ENCODE data around the gene TSSC4. TPM values are rescaled to one million over a fixed set of nuclear protein-coding genes. Genes with fewer than 3 reads are reported as not detected.

The TSSC4 gene
- total RNA-seq, 2 experiments from 2014 or later, result 36.2 to 38.9 TPM

GRCh38 chr11:2426826-2427521 lies 26.4 kb downstream of the TSSC4 start:
- TF ChIP-seq, protein P1, sequence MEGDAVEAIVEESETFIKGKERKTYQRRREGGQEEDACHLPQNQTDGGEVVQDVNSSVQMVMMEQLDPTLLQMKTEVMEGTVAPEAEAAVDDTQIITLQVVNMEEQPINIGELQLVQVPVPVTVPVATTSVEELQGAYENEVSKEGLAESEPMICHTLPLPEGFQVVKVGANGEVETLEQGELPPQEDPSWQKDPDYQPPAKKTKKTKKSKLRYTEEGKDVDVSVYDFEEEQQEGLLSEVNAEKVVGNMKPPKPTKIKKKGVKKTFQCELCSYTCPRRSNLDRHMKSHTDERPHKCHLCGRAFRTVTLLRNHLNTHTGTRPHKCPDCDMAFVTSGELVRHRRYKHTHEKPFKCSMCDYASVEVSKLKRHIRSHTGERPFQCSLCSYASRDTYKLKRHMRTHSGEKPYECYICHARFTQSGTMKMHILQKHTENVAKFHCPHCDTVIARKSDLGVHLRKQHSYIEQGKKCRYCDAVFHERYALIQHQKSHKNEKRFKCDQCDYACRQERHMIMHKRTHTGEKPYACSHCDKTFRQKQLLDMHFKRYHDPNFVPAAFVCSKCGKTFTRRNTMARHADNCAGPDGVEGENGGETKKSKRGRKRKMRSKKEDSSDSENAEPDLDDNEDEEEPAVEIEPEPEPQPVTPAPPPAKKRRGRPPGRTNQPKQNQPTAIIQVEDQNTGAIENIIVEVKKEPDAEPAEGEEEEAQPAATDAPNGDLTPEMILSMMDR (IDR thresholded peaks at IDR 0.05), result no peak
- ChIA-PET CTCF (interaction anchor here (0.8 to 10.3 kb wide), 6 partner anchors 107 to 465 kb away, joined by 3 to 381 read pairs (median 6); partner anchors contain the start of genes C11orf21 and TSPAN32), POLR2A (interaction anchor here (0.8 to 1.3 kb wide), 2 partner anchors 79 to 106 kb away, joined by 4 read pairs; no protein-coding TSS in a partner anchor)
- Mint-ChIP-seq H3K4me3 (no peak overlapping the region), H3K27ac (no peak overlapping the region), H3K36me3 (ENCODE audit: low read depth) (no peaks in the 10 kb centered on the region), H3K9me3 (no peaks in the 10 kb centered on the region), H3K4me1 (ENCODE audit: low read depth) (no peaks in the 10 kb centered on the region), H3K27me3 (no peaks in the 10 kb centered on the region)
- intact Hi-C loops (cut with micrococcal nuclease), result loop anchor here (5.0 kb wide), 1 partner anchor 460 kb away; the partner anchor contains the start of gene CDKN1C
- DNase-seq (no peak), ATAC-seq (no peak)

DNA sequence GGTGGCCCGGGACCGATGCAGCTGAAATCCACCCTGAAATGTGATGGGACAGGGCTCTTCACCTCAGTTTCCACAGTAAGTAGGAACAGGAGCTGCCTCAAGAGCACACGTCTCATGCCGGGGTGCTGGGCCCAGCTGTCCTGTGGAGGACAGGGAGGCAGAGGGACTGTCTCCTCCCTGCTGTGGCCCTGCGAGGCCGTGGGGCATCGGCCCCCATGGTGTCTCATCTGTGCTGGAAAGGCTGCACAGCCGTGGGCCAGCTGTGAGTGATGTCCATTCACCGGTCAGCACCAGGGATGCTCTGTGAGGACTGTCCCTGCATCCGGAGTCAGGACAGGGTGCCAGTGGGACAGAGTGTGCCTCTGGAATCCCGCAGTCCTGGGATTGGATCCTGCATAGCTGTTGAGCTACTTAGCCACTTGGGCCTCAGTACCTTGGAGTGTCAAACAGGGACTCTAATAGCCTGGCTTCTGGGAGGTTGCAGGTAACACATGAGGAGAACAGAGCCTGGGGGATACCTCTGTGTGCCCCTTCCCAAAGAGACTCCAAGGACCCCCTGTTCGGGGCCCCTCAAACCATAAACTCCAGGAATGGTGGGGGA lies 27.3 kb downstream of the TSSC4 start:
- H3K36me3 Mint-ChIP-seq (ENCODE audit: low read depth), result no peaks in the 10 kb centered on the region
- POLR2A ChIA-PET, result interaction anchor here (0.8 to 1.3 kb wide), 2 partner anchors 78 to 106 kb away, joined by 4 read pairs; no protein-coding TSS in a partner anchor
- no peak overlapping the region for H3K27ac Mint-ChIP-seq
- CTCF ChIA-PET, result interaction anchor here (0.8 to 10.3 kb wide), 4 partner anchors 107 to 465 kb away, joined by 3 to 182 read pairs (median 6); no protein-coding TSS in a partner anchor
- H3K27me3 Mint-ChIP-seq, result no peaks in the 10 kb centered on the region
- intact Hi-C loops (cut with micrococcal nuclease), result loop anchor here (1.0 to 5.0 kb wide), 2 partner anchors 103 to 459 kb away; partner anchors contain the start of gene CDKN1C
- no peak overlapping the region for H3K4me3 Mint-ChIP-seq
- H3K9me3 Mint-ChIP-seq, result no peaks in the 10 kb centered on the region
- H3K4me1 Mint-ChIP-seq (ENCODE audit: low read depth), result no peaks in the 10 kb centered on the region
- DNase-seq (no peak), ATAC-seq (no peak)
- TF ChIP-seq, protein P1 (IDR thresholded peaks at IDR 0.05), result no peak

DNA sequence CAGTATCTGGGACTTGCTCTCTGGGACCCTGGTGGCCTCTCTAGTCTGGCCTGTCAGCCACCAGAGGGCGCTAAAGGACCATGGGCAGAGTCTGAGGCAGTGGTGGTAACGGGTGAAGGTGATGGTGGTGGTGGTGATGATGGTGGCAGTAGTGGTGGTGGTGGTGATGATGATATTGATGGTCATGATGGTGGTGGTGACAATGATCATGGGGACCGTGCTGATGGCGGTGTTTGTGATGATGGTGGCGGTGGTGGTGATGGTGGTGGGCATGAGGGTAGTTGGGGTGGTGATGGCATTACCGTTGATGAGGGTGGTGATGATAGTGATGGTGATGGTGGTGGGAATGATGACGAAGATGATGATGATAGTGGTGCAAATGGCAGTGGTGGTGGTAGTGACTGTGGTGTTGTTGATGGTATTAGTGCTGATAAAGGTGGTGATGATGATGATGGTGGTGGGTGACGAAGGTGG lies 27.8 kb downstream of the TSSC4 start:
- ChIA-PET POLR2A (no interaction called here), CTCF (interaction anchor here (1.0 to 10.3 kb wide), 5 partner anchors 105 to 464 kb away, joined by 3 to 182 read pairs (median 5); no protein-coding TSS in a partner anchor)
- Mint-ChIP-seq H3K4me1 (ENCODE audit: low read depth) (no peaks in the 10 kb centered on the region), H3K9me3 (no peaks in the 10 kb centered on the region), H3K27ac (no peak overlapping the region), H3K27me3 (no peaks in the 10 kb centered on the region), H3K4me3 (no peak overlapping the region), H3K36me3 (ENCODE audit: low read depth) (no peaks in the 10 kb centered on the region)
- intact Hi-C loops (cut with micrococcal nuclease), result loop anchor here (1.0 to 5.0 kb wide), 2 partner anchors 103 to 459 kb away; partner anchors contain the start of gene CDKN1C
- peak; percentile 87 for ATAC-seq
- TF ChIP-seq, protein P1 (IDR thresholded peaks at IDR 0.05), result peak; percentile 75
- peak; percentile 82 for DNase-seq

DNA sequence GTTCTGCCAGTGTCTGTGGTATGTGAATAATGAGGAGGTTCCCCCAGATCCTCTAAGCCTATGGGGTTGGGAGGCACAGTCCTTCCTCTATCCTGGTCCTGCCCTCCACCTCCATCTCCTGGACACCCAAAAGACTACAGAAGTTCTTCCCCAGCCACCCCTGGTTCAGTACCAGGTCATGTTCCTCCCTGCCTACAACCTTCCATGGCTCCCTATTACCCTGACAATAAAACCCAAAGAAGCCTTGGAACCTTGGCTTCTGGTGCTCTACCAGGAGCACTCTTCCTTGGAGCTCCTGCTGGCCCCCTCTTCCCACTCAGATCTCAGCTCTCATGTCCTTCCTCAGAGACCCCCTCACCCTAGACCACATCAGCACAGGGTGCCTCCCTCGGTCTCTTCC lies 30.8 kb downstream of the TSSC4 start:
- ChIA-PET CTCF (interaction anchor here (1.5 to 1.8 kb wide), 2 partner anchors 99 to 102 kb away, joined by 6 to 10 read pairs; no protein-coding TSS in a partner anchor), POLR2A (no interaction called here)
- Mint-ChIP-seq H3K27me3 (no peaks in the 10 kb centered on the region), H3K36me3 (ENCODE audit: low read depth) (no peaks in the 10 kb centered on the region), H3K4me3 (no peak overlapping the region), H3K27ac (no peak overlapping the region), H3K9me3 (no peaks in the 10 kb centered on the region), H3K4me1 (ENCODE audit: low read depth) (no peaks in the 10 kb centered on the region)
- TF ChIP-seq, protein P1 (IDR thresholded peaks at IDR 0.05), result no peak
- ATAC-seq (no peak), DNase-seq (no peak)
- intact Hi-C loops (cut with micrococcal nuclease), result no loop called here

Data from activated CD8-positive, alpha-beta T cell treated with anti-CD3 and anti-CD28 coated beads for 36 hours (primary cell).